Hematopoietic multipotent progenitor cell treated with erythropoietin and hydrocortisone succinate and interleukin-3 and kit ligand, for 15 days (in vitro differentiated cells): Measurements from ENCODE around the gene FOXO3.

Experiments used
- DNase-seq: peaks from one replicate; pipeline ENCODE4 v3.0.0-alpha.2; 2015; ENCODE audit warnings: low spot score

FOXO3 gene

GRCh38 chr6:108685970-108686369 lies 125.3 kb downstream of the FOXO3 start:
- no peak for DNase-seq

- DNase-seq = no peak
Observed at GRCh38 chr6:108686896-108687295, 126.2 kb downstream of the FOXO3 start.

- no peak for DNase-seq
Observed at GRCh38 chr6:108687921-108688320, 127.2 kb downstream of the FOXO3 start.

- DNase-seq = no peak
Observed at GRCh38 chr6:108689272-108690161, 128.8 kb downstream of the FOXO3 start.

- DNase-seq = no peak
Observed at GRCh38 chr6:108690326-108691049, 129.8 kb downstream of the FOXO3 start.

- DNase-seq = no peak
Observed at GRCh38 chr6:108693430-108694154, 132.9 kb downstream of the FOXO3 start.

- DNase-seq = no peak
Observed at GRCh38 chr6:108694816-108695215, 134.1 kb downstream of the FOXO3 start.

- no peak for DNase-seq
Observed at GRCh38 chr6:108697561-108698161, 136.9 kb downstream of the FOXO3 start.

- DNase-seq = no peak
Observed at GRCh38 chr6:108698593-108699289, 138.0 kb downstream of the FOXO3 start.

- DNase-seq = no peak
Observed at GRCh38 chr6:108699290-108700041, 138.7 kb downstream of the FOXO3 start.

GRCh38 chr6:108702106-108702851 lies 141.6 kb downstream of the FOXO3 start:
- no peak for DNase-seq

- DNase-seq = no peak
Observed at GRCh38 chr6:108706649-108707048, 145.9 kb downstream of the FOXO3 start.

GRCh38 chr6:108707328-108707976 lies 146.7 kb downstream of the FOXO3 start:
- no peak for DNase-seq

GRCh38 chr6:108710030-108710429 lies 149.3 kb downstream of the FOXO3 start:
- no peak for DNase-seq

- DNase-seq = no peak
Observed at GRCh38 chr6:108710551-108710950, 149.8 kb downstream of the FOXO3 start.

GRCh38 chr6:108711071-108711470 lies 150.4 kb downstream of the FOXO3 start:
- DNase-seq = no peak

GRCh38 chr6:108711826-108712225 lies 151.1 kb downstream of the FOXO3 start:
- DNase-seq = no peak

GRCh38 chr6:108712946-108713345 lies 152.2 kb downstream of the FOXO3 start:
- DNase-seq = no peak

- DNase-seq = no peak
Observed at GRCh38 chr6:108714101-108714765, 153.5 kb downstream of the FOXO3 start.
